Fibroblast of the conjunctiva (primary cell): ENCODE measurements around the gene IFI16.
"Not testable (repeated sequence)": the region's sequence is repeated elsewhere in the genome, so short reads cannot be mapped to it uniquely, and the experiment has no call there.

ENCODE experiments used
- DNase-seq: peaks from one replicate; pipeline ENCODE4 v3.0.0-alpha.2; 2010; ENCODE audit warnings: low read depth

The IFI16 gene

DNA sequence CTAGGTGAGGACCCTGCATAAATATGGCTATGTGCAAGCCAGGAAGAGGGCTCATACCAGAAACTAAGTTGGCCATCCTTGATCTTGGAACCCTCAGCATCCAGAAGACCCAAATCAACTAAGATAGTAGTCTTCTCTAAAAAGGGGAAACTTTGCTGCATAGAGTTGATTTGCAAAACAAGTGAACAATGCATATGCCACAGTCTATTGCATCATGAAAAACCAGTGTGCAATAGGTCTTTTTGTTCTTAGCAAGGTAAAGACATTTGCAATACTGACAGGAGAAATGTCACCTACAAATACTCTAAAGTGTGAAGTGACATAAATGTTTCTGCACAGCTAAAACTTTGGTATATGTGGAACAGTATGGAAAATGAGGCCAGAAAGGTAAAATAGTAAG lies 2.0 kb upstream of the IFI16 start:
- DNase-seq = no peak

DNA sequence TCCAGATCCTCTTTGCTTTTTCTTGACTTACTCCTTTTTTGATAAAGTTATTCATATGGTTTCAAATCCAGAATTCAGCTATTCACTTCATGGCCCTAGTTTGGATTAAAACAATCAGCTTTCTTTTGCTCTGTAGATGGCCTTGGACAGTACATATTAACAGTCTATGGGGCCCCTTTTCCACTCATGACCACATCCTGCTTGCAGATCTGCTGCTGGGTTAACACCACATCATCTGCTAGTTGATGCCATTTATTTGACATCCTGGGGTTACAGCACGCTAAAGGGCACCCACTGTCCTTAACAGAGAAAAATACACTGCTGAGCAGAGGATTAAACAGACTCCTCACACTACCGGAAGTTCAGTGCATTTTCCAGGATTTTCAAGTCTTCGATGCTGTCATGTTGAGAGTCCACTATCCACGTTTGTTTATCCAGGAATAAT lies 941 bp upstream of the IFI16 start:
- no peak for DNase-seq

DNA sequence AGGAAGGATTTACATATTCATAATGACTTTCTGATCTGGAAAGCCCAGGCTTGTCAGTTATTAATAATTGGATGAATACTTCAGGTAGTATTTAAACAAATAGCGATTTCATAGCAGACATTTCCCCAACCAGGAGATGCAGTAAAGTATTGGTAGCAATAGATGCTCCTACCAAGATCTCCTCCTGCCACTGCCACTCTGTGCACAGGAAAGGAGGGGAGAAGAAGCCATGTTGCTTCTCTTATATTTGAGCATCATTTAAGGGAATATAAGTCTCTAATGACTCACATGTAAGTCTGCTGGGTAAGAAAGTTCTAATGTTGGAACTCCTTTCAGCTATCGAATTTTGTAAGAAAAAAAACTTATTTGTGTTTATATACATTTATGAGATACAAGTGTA lies 420 bp upstream of the IFI16 start:
- no peak for DNase-seq

DNA sequence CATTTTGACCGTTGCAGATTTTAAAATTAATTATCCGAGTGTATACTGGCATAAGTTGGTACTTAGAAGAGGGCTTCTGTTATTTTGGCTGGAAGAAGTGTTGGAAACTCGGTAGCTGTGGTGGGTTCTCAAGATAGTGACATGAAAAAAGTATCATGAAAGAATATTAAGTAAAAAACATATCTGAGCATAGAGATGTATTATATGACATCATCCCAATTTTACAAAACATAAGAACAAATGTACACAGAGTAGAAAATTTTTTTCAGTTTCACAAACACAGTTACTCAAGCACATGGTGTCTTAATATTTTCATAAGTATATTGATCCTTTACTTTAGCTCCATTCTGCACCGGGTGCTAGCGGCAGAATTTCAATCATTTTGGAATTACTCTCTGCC lies 684 bp downstream of the IFI16 start:
- DNase-seq = no peak

DNA sequence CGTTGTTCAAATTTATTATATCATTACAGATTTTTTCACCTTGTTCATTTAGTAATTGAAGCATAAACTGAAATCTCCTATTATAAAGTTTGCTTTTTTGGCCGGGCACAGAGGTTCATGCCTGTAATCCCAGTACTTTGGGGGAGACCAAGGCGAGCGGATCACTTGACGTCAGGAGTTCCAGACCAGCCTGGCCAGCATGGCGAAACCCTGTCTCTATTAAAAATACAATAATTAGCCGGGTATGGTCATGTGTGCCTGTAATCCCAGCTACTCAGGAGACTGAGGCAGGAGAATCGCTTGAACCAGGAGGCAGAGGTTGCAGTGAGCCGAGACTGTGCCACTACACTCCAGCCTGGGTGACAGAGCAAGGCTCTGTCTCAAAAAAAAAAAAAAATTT lies 1.3 kb downstream of the IFI16 start:
- not testable (repeated sequence) for DNase-seq

DNA sequence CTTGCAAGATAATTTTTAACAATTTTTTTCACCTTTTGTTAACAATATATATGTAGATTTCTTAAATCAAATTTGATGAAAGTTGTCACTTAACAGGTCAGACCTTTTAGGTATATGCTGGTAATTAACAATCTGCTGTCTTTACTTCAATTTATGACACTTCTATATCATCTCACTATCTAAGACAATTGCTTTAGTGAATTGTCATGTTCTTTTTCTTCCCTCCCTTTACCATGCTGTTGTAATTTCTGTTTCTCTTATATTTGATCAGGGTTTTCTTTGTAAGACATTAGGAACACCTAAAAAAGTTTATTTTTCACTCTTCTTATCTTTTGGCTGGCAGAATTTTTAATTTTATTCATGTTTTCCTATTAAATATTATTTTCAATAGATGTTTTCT lies 2.0 kb downstream of the IFI16 start:
- no peak for DNase-seq

DNA sequence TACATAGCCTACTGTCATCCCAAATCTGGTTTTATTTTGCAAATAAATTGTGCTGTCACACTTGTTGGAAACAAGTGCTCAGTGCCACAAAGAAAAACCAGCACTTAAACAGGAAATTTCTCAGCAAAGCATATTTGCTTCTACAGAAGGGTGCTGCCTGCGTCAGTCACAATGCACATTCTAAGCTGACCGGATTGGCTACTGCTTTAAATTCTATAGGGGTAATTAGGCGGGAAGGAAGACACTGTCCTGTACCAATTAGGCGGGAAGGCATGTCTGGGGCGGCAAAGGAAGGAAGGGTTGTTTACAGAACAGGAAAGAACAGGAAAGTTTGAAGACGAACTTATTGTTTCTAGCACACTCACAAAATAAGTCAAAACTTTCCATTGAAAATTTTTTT lies 2.8 kb downstream of the IFI16 start:
- DNase-seq = no peak

DNA sequence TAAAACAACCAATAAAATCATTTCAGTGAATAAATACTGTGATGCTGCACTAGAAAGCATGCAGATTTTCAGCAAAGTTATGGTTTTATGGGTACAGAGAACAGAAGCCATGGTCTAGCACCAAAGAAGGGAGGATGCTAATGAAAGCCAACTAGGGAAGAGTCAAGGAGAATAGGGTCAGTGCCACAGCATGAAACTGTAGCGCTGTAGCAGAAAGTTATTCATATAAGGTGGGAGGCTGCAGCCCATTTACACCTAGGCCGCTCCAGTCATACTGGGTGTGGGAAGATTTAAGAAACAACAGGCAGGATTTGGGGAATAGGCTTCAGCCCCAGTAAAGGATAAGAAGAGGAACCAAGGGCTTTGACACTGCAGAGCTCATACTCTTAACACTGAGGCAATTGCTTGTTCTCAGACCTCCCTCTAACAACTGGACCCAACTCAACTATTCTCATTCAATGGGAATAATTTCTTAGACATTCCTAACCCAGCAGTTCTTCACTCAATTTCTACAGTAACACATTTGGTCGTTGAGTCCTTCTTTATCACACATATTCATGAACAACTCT lies 4.4 kb downstream of the IFI16 start:
- DNase-seq = no peak

DNA sequence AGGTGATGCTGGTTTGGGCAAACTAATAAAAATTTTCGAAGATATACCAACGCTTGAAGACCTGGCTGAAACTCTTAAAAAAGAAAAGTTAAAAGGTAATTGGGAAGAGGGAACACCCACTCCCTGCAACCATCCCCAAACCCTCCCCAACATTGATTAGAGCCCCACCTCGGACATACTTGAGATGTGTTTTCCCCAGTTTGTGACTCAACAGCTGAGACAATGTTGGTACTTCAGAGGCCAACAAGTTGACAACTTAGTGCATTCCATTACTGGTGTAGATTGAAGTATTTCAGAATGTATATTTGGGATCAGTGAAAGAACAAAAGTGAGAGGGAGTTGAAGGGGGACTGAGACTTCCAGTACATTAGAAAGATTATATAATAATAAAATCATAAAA lies 5.1 kb downstream of the IFI16 start:
- no peak for DNase-seq

DNA sequence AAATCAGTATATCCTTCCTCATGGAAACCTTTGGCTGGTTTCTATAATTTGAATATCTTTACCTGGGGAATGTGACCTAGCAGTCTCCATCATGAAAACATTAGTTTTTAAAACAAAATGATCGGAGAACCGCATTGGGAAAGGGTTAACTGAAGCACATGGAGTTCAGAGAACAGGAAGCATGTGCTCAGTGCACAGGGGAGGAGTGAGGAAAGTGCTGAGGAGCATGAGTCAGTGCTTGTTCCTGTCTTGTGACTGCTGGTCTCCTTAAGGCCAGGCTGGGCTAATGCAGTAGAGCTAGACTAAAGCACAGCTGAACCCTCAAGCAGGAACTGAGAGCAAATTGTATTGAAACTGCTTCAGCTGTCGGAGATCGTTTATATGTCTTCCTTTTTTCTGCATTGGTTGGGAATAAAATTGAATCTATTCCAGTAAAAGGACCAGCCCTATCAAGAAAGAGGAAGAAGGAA lies 5.8 kb downstream of the IFI16 start:
- DNase-seq = peak; percentile 70

DNA sequence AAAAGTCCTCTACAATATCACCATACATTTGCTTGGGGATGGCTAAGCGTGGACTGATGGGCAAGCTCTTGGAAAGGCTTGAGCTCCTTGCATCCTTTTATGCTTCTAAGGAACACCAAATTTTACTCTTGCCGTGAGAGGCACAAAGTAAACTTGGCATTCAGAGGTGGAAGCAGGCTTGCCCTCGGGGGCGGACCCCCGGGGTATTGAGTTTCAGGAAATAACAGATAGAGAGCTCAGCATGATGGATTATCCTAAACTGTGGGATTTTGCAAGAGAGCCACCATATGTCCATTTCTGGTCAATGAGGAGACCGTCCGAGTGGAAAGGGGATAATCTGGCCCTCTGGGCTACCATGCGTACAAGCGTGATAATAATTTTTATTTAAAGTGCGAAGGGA lies 14.0 kb downstream of the IFI16 start:
- DNase-seq = no peak

DNA sequence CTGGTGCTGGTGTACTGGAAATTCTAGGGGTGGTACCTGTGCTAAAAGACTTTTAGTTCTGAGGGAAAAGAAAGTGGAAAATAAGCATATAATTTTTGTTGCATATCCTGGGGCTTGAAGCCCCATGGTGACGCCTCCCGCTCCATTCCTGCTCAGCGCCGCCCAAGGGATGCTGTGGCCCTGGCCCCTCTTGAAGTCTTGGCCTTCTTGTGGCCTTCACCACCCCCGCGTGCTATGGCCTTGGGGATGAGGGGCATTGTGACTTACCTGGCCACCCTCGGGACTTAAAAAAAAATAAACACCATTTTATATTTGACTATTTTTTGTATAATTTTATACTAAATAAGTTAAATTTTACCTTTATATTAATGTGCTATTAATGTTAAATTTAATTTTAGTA lies 15.3 kb downstream of the IFI16 start:
- DNase-seq = no peak

DNA sequence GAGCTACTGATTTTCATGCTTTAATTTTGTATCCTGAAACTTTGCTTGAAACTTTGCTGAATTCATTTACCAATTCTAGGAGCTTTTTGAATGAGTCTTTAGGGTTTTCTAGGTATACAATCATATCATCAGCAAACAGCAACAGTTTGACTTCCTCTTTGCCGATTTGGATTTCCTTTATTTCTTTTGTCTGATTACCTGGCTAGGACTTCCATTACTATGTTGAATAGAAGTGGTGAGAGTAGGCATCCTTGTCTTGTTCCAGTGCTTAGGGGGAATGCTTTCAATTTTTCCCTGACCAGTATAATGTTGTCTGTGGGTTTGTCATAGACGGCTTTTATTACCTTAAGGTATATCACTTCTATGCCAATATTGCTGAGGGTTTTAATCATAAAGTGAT lies 17.1 kb downstream of the IFI16 start:
- not testable (repeated sequence) for DNase-seq

DNA sequence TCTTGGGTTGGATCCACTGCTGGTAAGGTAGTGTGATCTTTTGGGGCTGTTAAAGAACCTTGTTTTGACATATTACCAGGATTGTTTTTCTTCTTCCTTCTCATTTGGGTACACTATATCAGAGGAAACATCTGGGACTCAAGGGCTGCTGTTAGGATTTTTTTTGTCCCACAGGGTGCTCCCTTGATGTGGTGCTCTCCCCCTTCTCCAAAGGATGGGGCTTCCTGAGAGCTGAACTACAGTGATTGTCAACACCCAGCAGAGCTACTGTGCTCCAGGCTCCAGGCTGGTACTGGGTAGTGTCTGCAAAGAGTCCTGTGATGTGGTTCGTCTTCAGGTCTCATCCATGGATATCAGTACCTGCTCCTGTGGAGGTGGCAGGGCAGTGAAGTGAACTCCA lies 20.6 kb downstream of the IFI16 start:
- no peak for DNase-seq

DNA sequence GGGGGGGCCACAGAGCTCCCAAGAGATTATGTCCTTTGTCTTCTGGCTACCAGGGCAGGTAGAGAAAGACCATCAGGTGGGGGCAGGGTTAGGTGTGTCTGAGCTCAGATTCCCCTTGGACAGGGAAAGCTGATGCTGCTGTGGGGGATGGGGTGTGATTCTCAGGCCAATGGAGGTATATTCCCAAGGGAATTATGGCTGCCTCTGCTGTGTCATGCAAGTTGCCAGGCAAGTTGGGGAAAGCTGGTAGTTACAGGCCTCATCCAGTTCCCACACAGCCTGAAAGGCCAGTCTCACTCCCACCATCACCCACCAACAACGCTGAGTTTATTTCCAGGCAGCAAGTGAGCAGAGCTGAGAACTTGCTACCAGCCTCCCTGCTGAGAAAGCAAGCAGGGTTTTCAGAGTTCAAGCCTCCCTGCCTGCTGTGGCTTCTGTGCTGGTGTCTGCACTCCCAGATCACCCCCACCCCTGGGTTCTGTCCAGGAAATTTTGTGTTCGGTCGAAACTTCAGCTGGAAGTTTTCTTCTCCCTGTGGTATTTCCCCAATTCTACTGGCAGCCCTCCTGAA lies 21.3 kb downstream of the IFI16 start:
- DNase-seq = no peak

DNA sequence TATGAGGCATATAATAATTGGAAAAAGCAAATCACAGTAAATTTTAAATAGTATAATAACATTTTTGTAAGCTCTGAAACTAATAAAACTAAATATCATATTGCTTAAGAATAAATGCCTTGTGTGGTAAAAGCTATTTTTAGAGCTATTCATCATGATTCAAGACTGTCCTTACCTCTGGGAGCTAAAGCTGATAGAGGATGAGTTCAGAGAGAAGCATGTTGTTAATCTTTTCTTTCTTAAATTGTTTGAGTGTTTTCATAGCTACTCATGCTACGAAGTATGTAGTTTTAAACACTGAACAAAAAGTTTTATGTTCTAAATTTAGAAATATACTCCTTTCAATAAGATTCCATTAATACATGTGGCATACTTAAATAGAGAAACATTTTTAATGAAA lies 30.5 kb downstream of the IFI16 start:
- DNase-seq = no peak

DNA sequence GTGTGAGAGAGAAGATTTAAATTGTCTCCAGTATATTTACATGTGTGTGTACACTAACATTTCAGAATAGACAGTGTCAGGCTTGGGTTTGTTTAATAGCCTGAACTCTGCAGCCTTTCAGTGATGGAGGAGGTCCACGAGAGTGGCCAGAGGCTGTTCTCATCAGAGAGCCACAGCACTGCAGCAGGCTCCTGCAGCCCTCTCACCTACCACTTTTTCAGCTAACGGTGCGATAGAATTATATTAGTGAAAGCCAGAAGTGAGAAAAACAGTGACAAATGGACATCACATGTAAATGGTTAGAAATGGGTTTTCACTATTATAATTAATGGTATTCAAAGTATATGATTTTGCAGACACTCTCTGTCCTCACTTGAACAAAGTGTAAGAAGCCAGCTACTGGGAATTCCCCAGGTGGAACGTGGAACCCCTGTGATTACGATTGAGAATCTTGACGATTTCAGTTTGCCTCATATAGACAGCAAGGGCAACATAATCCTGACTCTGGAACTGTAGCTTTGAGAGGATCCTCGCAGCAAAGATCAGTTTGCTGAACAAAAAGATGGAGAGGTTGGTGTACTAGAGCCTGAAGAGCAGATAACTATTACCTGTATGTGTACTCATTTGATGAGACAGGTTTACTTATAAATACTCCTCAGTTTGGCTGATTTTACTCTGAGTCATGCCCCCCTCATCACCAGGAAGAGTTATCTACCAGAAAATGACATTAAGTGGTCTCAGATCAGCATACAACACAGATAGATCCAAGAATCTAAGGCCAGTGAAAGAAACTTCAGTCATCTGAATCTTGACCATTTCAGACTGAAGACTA lies 31.4 kb downstream of the IFI16 start:
- no peak for DNase-seq

DNA sequence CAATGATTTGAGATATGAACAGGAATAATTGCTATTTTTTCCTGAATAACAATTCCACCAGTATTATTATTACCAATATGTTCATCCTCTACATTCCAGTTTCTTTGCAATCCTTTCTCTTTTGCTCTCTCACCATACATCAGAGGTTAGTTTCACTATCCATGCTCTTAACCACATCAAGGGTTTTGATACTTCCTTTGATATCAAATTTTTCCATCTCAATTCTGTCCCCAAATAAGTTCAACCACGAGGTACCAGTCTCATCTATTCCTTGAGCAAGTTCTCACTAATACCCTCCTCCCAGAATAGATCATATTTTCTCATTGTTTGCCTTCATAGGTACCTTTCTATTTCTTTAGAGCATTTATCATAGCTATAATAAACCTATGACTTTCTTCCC lies 36.8 kb downstream of the IFI16 start:
- not testable (repeated sequence) for DNase-seq

DNA sequence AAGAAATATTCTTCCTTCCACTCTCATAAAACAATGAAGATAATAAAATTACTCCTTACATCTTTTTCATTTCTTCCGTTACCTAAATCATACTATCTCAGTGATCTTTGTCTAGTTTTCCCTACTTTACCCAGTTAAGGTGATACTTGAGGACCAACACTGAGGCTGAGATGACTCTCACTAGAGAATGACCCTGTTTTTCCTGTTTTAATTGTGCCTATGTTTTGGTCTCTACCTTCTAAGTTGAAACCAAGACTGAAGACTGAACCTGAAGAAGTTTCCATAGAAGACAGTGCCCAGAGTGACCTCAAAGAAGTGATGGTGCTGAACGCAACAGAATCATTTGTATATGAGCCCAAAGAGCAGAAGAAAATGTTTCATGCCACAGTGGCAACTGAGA lies 41.7 kb downstream of the IFI16 start:
- no peak for DNase-seq

DNA sequence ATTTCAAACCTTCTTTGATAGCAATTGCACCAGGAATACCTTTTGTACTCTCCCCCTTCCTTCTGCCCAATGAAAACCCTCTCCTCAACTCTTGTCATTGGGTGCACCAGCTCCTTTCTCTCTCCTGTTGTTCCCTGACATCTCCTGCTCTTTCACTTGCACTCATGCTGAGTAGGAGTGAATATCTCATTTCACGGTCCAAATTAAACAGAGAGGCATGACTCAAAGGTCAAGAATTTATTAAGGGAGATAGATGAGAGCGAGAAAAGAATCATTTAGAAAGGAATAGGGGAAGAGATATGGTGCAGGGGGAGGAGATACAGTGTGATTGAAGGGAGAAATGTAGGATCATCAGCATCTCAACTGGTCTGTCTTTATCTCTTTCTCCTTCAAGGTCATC lies 44.7 kb downstream of the IFI16 start:
- no peak for DNase-seq

DNA sequence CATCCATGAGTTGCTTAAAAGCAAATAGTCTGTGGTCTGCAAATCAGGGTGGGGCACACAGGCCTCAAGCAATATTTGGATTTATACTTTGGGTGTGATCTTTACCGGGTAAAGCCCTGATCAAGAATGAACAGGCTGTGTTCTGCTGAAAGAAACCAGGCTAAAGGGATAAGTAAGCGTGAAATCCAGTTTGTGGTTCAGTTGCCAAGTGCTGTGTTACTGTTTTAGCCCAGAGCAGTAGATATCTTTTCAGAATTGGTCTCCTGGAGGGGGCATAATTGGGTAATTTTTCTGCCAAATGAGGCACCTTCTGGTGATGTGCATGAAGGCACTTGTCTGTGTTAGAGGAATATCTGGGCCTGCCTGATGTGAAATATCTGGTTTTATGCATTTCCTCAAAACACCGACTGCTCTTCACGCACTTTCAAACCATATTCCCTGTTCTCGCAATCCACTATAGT lies 45.5 kb downstream of the IFI16 start:
- no peak for DNase-seq

DNA sequence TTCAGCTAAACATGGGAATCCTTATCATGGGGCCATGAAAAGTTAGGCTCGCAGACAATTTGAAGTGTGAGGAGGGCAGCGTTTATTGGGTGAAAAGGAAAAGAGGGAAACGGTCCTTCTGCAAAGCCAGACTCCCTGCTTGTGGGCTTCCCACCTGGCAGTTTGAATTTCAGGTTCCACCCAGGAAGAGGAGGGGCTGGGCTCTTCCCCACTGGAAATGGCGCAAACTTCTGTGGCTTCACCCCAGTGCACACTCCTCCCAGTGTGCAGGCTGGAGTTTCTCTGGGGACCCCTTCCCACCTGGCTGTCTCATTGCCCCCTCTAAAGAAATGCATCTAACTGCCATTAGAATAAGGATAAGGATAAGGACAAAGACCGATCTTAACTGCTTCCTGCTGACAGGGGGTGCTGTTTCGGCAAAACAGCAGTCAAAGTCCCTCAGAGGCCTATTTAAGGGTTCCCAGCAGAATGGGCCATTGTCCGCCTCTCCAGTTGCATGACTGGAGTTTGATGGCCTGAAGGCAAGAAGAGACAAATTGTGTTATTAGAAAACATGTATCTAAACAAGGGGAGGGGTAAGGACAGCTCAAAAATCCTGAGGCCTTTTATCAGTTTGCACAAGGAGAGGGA lies 46.5 kb downstream of the IFI16 start:
- DNase-seq = no peak

DNA sequence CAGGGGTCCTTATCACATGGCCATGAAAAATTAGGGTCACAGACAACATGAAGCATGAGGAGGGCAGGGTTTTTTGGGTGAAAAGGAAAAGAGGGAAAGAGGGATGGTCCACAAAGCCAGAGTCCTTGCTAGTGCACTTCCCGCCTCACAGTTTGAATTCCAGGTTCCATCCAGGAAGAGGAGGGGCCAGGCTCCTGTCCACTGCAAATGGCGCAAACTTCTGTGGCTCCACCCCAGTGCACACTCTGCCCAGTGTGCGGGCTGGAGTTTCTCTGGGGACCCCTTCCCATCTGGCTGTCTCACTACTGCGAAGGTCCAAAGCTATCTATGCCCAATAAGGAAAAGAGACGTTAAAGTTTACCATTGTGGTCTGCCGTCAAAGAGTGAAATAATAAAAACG lies 49.0 kb downstream of the IFI16 start:
- DNase-seq = no peak
